GM18861 (cell line): ENCODE data around the gene EPB41L4B.

ENCODE experiments used
- ATAC-seq: cut with Tn5 transposase; IDR thresholded peaks from one replicate; pipeline ENCODE4 v1.9.1; 2021; ENCODE audit not compliant: unreplicated experiment

Gene EPB41L4B

GRCh38 chr9:109270971-109271925 lies 49.6 kb downstream of the EPB41L4B start:
- no peak for ATAC-seq

GRCh38 chr9:109270441-109270840 lies 50.4 kb downstream of the EPB41L4B start:
- no peak for ATAC-seq

- ATAC-seq = no peak
Measured at GRCh38 chr9:109269839-109270238, 51.0 kb downstream of the EPB41L4B start.

- no peak for ATAC-seq
Measured at GRCh38 chr9:109269081-109269480, 51.8 kb downstream of the EPB41L4B start.

GRCh38 chr9:109267555-109267954 lies 53.3 kb downstream of the EPB41L4B start:
- no peak for ATAC-seq

GRCh38 chr9:109264877-109265587 lies 55.8 kb downstream of the EPB41L4B start:
- ATAC-seq = no peak

GRCh38 chr9:109263358-109263757 lies 57.5 kb downstream of the EPB41L4B start:
- ATAC-seq = no peak

- no peak for ATAC-seq
Measured at GRCh38 chr9:109258481-109259302, 62.2 kb downstream of the EPB41L4B start.

GRCh38 chr9:109256336-109256735 lies 64.5 kb downstream of the EPB41L4B start:
- no peak for ATAC-seq

- ATAC-seq = no peak
Measured at GRCh38 chr9:109255394-109255793, 65.5 kb downstream of the EPB41L4B start.

GRCh38 chr9:109254317-109254716 lies 66.5 kb downstream of the EPB41L4B start:
- no peak for ATAC-seq

GRCh38 chr9:109253637-109254284 lies 67.1 kb downstream of the EPB41L4B start:
- ATAC-seq = no peak

- no peak for ATAC-seq
Measured at GRCh38 chr9:109253241-109253636, 67.6 kb downstream of the EPB41L4B start.

- no peak for ATAC-seq
Measured at GRCh38 chr9:109252291-109252690, 68.6 kb downstream of the EPB41L4B start.

- ATAC-seq = no peak
Measured at GRCh38 chr9:109251776-109252106, 69.1 kb downstream of the EPB41L4B start.

GRCh38 chr9:109251080-109251775 lies 69.6 kb downstream of the EPB41L4B start:
- ATAC-seq = no peak

GRCh38 chr9:109250771-109251079 lies 70.1 kb downstream of the EPB41L4B start:
- ATAC-seq = no peak

- ATAC-seq = no peak
Measured at GRCh38 chr9:109250311-109250741, 70.5 kb downstream of the EPB41L4B start.

- ATAC-seq = no peak
Measured at GRCh38 chr9:109249615-109250014, 71.2 kb downstream of the EPB41L4B start.

GRCh38 chr9:109248133-109248581 lies 72.7 kb downstream of the EPB41L4B start:
- no peak for ATAC-seq
